HG03354 (cell line): ENCODE measurements around the gene FADS2.

Experiments used
- ATAC-seq: cut with Tn5 transposase; IDR thresholded peaks from one replicate; pipeline ENCODE4 v1.9.1; 2021; ENCODE audit warnings: mild to moderate bottlenecking; ENCODE audit not compliant: unreplicated experiment, poor library complexity, severe bottlenecking

FADS2 gene

DNA sequence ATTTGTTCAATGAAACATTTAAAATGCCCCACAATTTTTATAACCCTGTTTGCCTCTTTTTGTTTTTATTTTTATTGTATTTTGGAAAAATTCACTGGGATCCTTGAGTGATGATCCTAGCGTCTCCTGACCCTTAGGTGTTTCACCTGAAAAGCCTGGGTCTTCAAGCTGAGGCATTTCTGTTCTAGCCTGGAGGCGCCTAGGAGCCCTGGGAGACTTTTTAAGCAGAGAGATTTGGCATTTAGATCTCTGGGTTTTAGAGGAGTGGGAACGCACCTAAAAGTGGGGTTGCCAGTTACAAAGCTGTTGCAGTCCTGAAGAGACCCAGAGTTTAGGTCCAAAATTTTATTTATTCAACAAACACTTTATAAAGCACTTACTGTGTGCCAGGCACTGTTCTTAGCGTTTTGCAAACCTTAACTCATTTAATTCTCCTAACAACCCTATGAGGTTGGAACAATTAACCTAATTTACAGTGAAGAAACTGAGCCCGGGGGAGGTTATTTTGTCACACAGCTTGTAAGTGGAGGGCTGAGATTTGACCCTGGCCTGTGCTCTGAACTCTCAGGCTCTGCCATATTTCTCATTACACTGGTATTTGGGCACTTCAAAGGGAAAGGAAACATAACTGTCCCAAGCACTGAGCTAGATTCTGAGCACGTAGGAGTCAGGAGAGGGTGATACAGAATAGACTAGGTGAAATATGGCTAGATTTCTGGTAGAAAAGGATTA, 10.5 kb upstream of the FADS2 start:
- ATAC-seq: no peak

DNA sequence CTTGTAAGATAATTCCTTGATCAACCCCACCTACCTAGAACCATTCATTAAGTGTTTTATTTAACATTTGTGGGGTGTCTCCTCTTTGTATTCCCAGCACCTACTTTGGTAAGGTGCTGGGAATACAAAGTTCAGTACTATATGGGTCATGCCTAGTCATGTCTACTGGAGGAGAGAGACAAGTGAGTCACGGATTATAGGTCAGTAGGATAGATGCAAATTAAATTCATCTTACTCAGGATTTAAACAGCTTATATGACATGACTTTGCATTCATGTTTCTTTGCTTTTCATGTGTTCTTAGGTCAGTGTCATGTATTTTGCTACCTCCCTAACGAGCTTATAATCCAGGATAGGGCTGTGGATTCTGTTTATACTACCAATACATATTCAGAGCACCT, 7.9 kb upstream of the FADS2 start:
- ATAC-seq: no peak

DNA sequence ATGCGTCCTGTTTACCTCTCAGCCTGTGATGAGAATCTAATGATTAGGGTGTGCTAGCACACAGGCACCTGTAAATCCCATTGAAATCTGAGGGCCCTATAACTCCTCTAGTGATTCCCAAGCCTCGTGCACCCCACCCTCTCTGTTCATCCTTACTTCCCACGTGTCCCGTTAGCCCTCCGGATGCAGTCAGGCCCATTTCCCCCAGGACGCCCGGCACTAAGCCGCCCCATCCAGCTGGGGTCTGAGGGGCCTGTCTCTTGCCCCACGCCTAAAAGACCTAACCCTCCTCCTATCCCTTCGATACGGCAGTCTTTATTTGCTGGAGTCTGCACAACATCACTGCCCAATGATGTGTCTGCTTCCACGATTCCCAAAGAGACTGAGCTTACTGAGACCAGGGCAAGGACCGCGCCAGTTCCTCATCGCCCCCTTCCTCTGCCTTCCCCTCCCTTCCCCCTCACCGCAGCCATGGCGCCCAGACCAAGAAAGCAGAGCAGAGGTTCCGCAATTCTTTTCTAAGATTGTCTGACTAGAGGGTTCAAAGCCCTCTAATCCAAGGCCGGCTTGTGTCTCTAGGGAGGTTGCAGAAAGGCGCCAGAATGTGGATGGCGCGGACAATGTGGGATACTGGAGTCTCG, 1.1 kb upstream of the FADS2 start:
- peak; percentile 21 for ATAC-seq

GRCh38 chr11:61828379-61828628, 204 bp downstream of the FADS2 start:
- ATAC-seq: peak; percentile 5

DNA sequence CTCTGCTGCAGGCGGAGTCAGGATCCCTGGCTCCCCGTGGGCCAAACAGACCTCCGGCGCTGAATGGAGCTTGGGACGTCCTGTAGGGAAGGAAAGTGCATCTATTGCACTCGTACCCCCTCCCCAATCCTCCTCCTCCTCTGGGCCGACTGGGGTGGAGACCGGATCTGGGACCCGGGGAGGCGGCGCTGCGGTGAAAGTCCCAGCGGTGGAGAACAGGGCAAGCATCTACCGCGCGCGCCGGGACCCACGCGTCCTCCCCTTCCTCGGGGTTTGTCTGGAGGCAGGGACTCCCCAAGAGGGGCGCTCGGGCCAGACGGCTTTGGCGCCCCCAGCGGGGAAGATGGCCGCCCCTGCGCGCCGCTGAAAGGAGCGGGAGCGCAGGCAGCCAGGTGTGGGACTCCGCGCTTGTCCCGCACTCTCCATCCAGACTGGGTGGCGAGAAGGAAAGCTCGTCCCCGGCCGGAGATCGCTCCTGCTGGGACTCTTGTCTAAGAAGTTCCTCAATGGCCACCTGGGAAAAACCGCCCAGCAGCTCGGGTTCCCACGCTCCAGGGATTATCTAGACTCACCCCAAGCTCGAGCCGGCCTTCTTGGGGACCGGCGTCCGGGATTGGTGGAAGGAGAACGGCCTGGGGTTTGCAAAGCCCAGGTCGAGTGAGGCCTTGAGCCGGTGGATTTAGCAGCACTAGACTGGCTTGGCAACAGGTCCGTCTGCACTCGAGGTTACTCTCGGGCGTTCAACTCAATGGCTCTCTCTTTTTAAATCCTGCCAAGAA, 718 bp downstream of the FADS2 start:
- peak; percentile 28 for ATAC-seq

DNA sequence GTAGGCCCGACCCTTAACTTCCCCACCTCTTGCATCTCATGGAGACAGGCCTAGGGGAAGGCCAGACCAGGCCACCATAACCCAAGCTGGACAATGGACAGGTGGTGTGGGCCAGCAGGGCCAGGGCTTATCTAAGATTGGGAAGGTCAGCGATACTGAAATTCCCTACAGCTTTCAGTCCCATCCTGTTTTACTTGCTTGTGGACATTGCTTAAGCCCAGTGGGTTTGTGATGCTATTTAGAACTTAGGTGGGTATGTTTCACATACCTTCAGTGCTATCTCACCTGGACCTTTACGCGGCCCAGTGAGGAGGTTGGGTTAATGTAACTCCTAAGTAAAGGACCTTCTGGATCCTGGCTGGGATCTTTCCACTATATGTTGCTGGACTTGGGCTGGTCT, 1.7 kb downstream of the FADS2 start:
- ATAC-seq: no peak

DNA sequence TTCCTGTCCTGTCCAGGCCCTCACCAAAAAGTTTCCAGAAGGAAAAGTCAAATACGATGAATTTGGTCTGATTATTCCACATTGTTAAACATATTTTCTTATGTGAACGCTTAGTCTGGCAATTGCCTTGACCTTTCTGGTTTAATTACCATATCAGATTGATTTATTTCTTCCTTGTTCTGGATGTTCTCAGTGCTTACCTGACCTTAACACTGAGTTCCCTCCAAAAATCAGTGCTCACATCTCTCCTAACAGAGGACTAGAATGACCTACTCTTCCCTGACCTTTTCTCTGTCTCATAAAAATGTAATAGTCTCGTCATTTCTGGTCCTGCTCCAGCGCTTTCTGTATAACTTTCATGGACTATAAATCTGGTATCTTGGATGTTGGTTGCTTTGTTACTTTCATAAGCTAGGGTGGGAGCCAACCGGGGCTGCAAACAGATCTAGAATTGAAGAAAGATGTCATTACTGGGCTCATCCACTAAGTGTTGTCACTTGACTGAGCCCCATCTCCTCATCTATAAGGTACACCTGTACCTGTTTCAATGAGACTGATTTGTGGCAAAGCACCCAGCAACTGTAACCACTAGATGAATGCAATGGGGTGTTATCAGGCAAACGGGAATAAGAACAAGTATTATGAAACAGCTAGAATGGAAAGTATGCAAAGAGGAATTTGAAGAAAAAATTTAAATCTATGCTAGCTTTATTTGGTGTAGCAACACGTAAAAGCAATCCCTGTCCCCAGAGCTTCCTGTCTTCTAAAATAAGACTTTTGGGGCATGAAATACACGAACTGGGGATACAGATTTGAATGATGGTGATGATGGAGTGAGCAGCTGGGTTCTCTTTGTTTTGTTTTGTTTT, 2.4 kb downstream of the FADS2 start:
- ATAC-seq: no peak

GRCh38 chr11:61832207-61832606, 4.1 kb downstream of the FADS2 start:
- ATAC-seq: no peak

GRCh38 chr11:61832754-61833153, 4.7 kb downstream of the FADS2 start:
- no peak for ATAC-seq

GRCh38 chr11:61833471-61833870, 5.4 kb downstream of the FADS2 start:
- no peak for ATAC-seq

DNA sequence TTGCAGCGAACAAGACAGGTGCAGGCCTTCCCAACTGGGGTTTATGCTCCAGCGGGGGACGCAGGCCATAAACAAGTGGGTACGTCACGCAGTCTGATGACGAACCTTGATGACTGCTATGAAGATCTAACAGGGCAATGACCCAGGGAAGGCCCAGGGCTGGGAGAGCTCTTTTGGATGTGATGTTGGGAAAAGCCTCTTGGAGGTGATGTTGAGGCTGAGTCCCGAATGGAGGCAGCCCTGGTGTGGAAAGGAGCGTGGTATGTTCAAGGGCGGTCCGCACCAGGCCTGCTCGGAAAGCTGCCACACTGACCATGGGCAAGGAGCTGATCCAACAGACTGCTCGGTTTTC, 5.8 kb downstream of the FADS2 start:
- ATAC-seq: no peak

DNA sequence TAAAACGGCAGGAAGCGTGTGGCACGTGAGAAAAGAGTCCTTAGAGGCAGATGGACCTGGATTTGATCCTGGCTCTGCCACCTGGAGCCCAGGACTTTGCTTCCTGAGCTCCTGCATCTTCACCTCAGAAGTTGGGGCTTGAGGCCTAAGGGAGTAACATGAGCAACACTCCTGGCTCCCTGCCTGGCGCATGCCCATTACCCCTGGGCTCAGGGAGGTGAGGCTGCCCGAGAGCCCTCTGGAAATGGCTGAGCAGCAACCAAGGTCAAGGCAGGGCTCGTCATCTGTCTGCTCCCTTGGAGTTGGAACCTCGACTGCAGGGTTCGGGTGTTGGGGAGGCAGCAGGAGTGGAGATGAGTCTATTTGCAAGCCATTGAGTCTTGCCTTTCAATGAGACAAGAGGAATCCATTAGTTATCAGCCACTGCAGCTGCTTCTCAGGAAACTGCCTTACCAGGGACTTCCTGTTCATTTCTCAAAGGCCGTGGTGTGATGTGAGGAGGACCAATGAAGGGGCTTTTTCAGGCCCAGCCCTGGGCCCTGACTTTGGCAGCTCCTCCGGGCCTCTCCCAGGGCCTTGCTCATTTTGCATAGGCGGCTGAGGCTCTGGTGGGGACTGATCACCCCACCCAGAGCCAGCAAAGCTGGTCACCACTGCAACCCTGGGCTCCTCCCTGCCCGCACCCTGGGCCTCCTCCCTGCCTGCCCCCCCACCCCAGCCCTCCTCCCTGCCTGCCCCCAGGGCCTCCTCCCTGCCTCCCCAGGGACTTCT, 6.4 kb downstream of the FADS2 start:
- peak; percentile 93 for ATAC-seq

DNA sequence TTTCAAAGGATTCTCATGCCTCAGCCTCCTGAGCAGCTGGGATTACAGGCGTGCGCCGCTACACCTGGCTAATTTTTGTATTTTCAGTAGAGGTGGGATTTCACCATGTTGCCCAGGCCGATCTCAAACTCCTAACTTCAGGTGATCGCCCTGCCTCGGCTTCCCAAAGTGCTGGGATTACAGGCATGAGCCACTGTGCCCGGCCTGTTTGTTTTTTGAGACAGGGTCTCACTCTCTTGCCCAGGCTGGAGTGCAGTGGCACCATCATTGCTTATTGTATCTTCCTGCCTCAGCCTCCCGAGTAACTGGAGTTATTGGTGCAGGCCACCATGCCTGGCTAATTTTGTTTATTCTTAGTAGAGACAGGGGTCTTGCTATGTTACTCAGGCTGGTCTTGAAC, 8.1 kb downstream of the FADS2 start:
- ATAC-seq: no peak

- ATAC-seq: no peak
Measured at GRCh38 chr11:61837411-61838005, 9.4 kb downstream of the FADS2 start.

GRCh38 chr11:61838501-61838900, 10.4 kb downstream of the FADS2 start:
- no peak for ATAC-seq

DNA sequence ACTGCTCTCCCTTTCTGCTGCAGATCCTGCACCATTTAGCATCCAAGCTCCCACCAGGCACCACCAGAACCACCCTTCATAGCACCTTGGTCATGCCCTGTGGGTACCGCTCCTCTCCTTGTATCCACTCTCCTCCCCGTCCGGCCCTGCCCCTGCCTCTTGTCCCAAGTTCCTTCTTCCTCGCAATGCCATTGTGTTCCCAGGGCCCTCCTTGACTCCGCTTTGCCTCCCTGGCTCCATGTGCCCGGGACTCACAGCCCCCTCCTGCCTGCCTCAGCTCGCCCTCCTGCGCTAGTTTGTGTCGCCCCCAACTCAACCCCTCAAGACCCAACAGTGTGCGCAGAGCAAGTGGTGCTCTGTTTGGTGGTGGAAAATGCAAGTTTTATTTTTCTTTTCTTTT, 10.8 kb downstream of the FADS2 start:
- ATAC-seq: no peak

DNA sequence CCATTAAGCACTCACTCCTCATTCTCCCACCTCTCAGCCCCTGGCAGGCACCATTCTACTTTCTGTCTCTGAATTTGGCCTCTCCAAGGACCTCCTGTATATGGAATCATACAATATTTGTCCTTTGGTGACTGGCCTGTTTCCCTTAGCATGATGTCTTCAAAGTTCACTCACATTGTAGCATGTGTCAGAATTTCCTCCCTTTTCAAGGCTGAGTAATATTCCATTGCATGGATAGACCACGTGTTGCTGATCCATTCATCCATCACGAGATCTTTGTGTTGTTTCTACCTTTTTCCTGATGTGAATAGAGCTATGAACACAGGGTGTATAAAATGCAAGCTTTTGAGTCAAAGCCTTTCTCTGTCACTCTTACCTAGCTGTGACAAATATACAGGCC, 11.6 kb downstream of the FADS2 start:
- ATAC-seq: no peak

- no peak for ATAC-seq
Measured at GRCh38 chr11:61840371-61840770, 12.3 kb downstream of the FADS2 start.
